Measurements from ENCODE around the gene CCNDBP1.
"Not testable (repeated sequence)": the region's sequence is repeated elsewhere in the genome, so short reads cannot be mapped to it uniquely, and the experiment has no call there.

Gene CCNDBP1

DNA sequence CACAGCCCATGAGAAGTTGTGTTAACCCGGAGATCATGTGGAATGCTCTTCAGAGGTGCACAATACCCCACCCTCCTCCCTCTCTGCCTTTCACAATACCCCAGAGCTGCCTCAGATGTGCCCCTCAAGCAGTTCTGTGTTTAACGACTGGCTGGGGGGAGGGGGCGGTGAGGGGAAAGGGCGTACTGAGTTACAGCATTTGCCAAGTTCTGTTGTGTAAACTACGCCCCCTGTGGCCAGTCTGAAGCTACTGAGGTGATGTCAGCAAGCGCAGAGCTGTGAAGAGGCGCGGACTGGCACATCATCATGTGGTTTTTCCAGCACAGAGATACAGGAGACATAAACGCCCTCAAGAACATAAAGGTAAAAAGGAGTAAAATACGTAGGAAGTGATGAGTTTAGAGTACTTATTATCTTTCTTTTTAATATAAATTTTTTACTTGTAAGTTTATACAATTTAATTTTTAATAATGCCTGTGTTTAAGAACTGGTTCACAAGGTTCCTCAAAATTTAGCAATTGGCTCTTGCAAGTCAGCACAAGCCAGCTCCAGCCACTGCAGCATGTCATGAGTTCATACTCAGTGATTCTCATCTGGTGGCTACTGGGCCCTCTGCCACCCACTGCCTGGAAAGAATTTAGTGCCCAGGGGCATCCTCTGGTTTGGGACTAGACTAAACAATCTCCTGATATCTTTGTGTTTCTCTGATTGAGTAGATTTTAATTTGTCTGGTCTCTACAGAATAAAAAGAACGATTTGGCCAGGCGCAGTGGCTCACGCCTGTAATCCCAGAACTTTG, 33.9 kb downstream of the CCNDBP1 start:
- TF ChIP-seq, protein P1, sequence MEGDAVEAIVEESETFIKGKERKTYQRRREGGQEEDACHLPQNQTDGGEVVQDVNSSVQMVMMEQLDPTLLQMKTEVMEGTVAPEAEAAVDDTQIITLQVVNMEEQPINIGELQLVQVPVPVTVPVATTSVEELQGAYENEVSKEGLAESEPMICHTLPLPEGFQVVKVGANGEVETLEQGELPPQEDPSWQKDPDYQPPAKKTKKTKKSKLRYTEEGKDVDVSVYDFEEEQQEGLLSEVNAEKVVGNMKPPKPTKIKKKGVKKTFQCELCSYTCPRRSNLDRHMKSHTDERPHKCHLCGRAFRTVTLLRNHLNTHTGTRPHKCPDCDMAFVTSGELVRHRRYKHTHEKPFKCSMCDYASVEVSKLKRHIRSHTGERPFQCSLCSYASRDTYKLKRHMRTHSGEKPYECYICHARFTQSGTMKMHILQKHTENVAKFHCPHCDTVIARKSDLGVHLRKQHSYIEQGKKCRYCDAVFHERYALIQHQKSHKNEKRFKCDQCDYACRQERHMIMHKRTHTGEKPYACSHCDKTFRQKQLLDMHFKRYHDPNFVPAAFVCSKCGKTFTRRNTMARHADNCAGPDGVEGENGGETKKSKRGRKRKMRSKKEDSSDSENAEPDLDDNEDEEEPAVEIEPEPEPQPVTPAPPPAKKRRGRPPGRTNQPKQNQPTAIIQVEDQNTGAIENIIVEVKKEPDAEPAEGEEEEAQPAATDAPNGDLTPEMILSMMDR (IDR thresholded peaks at IDR 0.05; ENCODE audit: insufficient read depth, low read length, poor library complexity, severe bottlenecking), result peak; percentile 22
- Histone ChIP-seq H3K36me3 (ENCODE audit: control insufficient read depth, insufficient read depth, low read length) (no peaks in the 10 kb centered on the region), H3K27me3 (replicated peaks; ENCODE audit: control insufficient read depth, insufficient read depth, low read length) (no peaks in the 10 kb centered on the region), H3K4me3 (replicated peaks; ENCODE audit: low read depth, low read length) (no peak overlapping the region)
- DNase-seq (ENCODE audit: extremely low read depth, insufficient read length), result no peak

GRCh38 chr15:43219929-43220928, 35.0 kb downstream of the CCNDBP1 start:
- no peaks in the 10 kb centered on the region for H3K36me3 ChIP-seq (ENCODE audit: control insufficient read depth, insufficient read depth, low read length)
- H3K27me3 ChIP-seq (replicated peaks; ENCODE audit: control insufficient read depth, insufficient read depth, low read length), result no peaks in the 10 kb centered on the region
- H3K4me3 ChIP-seq (replicated peaks; ENCODE audit: low read depth, low read length), result no peak overlapping the region
- no peak for DNase-seq (ENCODE audit: extremely low read depth, insufficient read length)
- TF ChIP-seq, protein P1 (IDR thresholded peaks at IDR 0.05; ENCODE audit: insufficient read depth, low read length, poor library complexity, severe bottlenecking), result no peak

DNA sequence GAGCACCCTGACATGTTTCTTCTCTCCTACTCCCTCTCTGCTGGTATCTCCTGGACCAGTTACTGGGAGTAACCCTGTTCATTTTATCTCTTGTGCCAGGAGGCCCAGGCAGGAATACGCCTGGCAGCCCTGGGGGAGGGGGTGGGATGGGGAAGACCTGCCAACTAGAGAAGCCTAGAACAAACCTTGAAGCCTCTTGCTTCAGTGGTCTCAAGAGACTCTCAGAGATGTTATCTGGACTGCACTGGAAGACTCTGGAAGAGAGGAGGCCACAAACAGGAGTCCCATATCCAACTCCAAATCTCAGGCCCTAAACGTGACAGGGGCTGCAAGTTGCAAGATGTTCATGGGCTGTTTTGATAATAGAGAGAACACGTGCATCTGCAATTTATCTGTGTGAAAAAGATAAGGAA, 35.8 kb downstream of the CCNDBP1 start, which contains the start of gene EPB42:
TSS of gene EPB42 (minus strand) at position 28 of the 413 bp plus-strand sequence. CDS start 193 bp downstream, outside the sequence.
- TF ChIP-seq, protein P1 (IDR thresholded peaks at IDR 0.05; ENCODE audit: insufficient read depth, low read length, poor library complexity, severe bottlenecking), result no peak
- no peaks in the 10 kb centered on the region for H3K27me3 ChIP-seq (replicated peaks; ENCODE audit: control insufficient read depth, insufficient read depth, low read length)
- H3K4me3 ChIP-seq (replicated peaks; ENCODE audit: low read depth, low read length), result no peak within 1 kb of the TSS
- DNase-seq (ENCODE audit: extremely low read depth, insufficient read length), result no peak
- no peaks in the 10 kb centered on the region for H3K36me3 ChIP-seq (ENCODE audit: control insufficient read depth, insufficient read depth, low read length)

GRCh38 chr15:43221422-43221821, 36.2 kb downstream of the CCNDBP1 start:
- Histone ChIP-seq H3K4me3 (replicated peaks; ENCODE audit: low read depth, low read length) (no peak overlapping the region), H3K27me3 (replicated peaks; ENCODE audit: control insufficient read depth, insufficient read depth, low read length) (no peaks in the 10 kb centered on the region), H3K36me3 (ENCODE audit: control insufficient read depth, insufficient read depth, low read length) (no peaks in the 10 kb centered on the region)
- TF ChIP-seq, protein P1 (IDR thresholded peaks at IDR 0.05; ENCODE audit: insufficient read depth, low read length, poor library complexity, severe bottlenecking), result no peak
- no peak for DNase-seq (ENCODE audit: extremely low read depth, insufficient read length)

- H3K4me3 ChIP-seq (replicated peaks; ENCODE audit: low read depth, low read length), result no peak overlapping the region
- TF ChIP-seq, protein P1 (IDR thresholded peaks at IDR 0.05; ENCODE audit: insufficient read depth, low read length, poor library complexity, severe bottlenecking), result peak; percentile 76
- no peaks in the 10 kb centered on the region for H3K27me3 ChIP-seq (replicated peaks; ENCODE audit: control insufficient read depth, insufficient read depth, low read length)
- no peaks in the 10 kb centered on the region for H3K36me3 ChIP-seq (ENCODE audit: control insufficient read depth, insufficient read depth, low read length)
- no peak for DNase-seq (ENCODE audit: extremely low read depth, insufficient read length)
Observed at GRCh38 chr15:43225201-43225949, 40.2 kb downstream of the CCNDBP1 start.

DNA sequence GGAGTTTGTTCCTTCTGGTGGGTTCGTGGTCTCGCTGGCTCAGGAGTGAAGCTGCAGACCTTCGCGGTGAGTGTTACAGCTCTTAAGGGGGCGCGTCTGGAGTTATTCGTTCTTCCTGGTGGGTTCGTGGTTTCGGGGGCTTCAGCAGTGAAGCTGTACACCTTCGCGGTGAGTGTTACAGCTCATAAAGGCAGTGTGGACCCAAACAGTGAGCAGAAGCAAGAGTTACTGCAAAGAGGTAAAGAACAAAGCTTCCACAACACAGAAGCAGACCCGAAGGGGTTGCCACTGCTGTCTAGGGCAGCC, 40.7 kb downstream of the CCNDBP1 start:
- H3K27me3 ChIP-seq (replicated peaks; ENCODE audit: control insufficient read depth, insufficient read depth, low read length); DNase-seq (ENCODE audit: extremely low read depth, insufficient read length); H3K36me3 ChIP-seq (ENCODE audit: control insufficient read depth, insufficient read depth, low read length); H3K4me3 ChIP-seq (replicated peaks; ENCODE audit: low read depth, low read length): not testable (repeated sequence)
